NCI-H524 (cell line): Measurements from ENCODE around the gene NTM.

ENCODE experiments used
- DNase-seq, 2 experiments: peaks; one replicate each; lab custom pipeline; 2025; lab: John Stamatoyannopoulos, UW

The NTM gene

DNA sequence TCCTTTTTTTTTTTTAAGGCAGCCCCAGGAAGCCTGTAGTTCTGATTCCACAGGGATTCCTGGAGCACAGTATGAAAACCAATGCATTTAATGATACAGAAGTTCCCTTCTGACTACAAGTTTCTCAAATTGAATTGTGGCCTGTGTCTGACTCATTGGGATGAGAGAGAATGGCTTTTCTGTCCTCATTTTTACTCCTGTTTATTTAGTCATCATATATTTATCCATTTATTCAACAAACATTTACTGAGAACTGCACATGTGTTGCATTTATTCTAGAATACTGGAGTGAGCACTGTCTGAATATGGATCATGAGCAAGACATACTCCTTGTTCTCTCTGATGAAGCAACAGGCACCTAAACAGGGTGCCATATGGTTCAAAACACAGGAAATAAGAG is 231.2 kb downstream of the NTM start:
- DNase-seq: no peak

DNA sequence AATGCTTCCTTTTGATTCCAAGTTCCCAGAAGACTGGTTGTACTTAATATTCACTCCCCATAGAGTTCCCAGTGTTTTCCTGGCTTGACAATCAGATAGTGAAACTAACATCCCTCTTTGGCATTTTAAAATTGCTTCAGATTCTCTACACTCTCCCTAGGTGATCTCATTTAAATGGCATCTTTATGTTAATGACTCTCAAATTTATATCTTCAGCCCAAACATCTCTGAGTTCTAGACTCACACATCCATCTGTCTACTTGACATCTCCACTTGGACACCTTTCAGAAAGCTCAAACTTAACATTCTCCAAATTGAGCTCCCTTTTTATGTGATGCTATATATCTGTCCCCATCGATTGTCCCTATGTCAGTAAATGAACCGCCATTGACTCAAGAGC is 232.0 kb downstream of the NTM start:
- no peak for DNase-seq

DNA sequence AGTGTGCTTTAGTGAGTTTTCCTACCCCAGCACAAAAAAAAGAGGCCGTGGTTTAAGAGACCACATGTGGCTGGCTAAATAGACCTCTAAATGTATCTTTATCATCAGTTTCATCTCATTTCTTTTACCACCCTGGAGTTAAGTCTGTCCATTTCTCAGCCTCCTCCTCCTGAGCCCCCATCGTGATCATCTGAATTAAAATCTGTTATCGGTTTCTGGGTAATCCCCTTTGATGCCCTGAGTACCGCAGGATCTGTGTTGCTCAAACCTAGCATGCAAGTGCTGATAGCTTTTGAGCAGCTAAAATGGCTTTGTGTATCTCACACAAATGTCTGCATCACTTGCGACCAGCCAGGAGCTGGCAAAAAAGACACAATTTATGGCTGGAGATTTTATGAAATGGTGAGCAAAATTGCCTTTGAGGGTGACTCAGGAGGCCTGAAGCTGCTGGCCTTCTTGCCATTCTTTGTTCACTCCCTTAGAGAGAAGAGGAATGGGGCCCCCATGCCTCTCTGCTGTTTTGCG is 236.5 kb downstream of the NTM start:
- DNase-seq: no peak

DNA sequence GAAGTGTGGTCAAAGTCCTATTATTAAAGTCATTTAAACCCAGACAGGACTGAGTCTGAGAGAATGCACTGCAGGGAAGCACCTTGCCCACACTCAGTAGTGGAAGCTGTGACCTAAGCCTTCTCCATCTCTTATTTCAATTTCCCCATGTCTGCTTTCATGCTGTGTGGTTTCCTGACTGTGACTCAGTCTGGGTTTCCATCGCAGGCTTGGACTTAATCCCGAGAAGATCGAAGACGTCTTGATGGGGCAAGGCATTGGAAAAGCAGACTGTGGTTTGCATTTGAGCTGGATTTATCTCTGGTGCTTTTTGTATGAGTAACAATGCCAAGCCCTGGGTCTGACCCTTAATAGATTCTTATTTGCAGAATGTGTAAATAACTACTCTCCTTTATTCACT is 238.9 kb downstream of the NTM start:
- no peak for DNase-seq

DNA sequence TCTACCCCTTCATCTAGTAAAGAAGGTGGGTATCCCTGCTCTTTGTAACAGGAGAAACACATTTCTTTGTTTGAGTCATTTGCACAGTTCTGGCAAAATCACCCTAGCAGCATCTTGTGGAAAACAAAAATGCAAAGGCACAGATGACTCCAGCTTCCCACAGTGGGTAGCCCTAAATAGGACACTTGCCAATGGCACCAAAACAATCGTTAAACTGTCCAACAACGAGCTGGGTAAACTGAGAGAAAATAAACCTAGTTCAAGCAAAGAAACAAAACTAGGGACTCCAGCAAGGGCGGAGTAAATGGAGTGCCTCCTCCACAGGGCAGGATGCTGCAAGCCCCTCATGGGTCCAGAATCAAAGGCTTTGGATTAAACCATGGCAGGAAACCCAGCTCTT is 239.5 kb downstream of the NTM start:
- no peak for DNase-seq

DNA sequence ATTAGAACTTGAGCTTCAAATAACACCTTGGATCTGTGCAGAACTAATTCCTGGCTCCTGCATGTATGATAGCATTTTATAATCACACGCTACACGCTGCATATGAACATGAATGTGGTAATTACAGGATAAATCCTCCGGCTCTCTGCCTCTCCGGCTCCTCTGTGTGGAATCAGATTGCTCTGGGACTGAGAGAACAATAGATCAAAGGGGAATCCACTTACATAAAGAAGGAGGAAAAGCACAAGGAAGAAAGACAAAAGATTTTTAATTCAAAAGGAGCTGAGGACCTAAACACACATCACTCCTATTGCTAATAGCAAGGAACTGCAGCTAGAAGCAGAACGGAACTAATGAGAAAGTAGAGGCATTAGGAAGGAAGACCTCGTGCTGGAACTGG is 240.9 kb downstream of the NTM start:
- no peak for DNase-seq

DNA sequence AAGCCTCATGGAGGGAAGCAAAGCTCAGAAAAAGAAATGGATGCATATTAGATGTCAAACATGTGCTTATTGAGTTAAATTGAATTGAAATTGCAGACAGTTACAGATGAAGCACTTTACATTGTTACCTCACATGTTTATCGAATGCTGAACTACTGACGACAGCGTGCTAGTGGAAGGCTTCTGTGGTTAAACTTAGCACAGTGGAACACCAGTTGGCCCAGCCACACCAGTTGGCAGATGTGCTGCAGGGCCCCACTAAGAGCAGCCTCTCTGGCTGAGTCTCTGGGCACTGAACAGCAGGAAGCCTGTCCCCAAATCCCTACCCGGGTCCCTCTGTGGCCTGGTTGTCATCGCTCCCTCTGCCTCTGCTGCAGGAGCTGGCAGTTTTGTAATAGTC is 242.1 kb downstream of the NTM start:
- DNase-seq: no peak

DNA sequence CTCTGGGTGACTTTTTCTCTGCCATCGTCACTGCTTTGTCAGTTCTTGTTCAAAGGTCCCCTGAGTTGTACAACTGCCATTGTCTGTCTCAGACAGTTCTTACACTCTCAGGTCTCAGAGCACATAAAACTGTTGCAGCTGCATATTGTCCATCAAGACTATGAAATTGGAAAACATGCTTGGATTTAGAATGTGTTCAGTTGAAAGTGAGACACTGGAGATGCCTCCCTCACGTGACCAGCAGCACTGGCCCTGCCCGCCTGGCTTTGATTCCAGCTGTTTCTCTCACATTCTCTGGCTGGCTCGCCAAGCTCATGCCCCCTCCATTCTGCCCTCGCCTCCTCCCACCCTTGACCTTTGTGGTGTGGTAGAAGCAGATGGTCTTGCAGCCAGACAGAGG is 244.2 kb downstream of the NTM start:
- DNase-seq: no peak

DNA sequence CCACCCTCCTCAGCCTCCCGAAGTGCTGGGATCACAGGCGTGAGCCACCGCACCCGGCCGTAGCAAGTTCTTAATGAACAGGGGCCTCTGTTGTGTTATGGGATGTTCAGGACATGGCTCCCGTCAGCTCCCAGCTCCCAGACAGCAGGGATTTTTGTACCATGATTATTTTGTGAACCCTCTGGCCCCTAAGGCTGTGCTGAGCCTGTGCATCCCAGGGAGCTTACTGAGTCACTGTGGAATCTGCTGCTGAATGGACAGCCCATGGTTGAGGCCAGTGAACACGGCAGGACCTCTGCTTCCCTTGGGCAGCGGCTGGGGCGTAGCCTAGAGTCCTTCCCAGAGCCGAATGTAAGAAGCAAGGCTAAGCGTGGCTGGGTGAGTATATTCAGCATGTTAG is 245.2 kb downstream of the NTM start:
- no peak for DNase-seq

DNA sequence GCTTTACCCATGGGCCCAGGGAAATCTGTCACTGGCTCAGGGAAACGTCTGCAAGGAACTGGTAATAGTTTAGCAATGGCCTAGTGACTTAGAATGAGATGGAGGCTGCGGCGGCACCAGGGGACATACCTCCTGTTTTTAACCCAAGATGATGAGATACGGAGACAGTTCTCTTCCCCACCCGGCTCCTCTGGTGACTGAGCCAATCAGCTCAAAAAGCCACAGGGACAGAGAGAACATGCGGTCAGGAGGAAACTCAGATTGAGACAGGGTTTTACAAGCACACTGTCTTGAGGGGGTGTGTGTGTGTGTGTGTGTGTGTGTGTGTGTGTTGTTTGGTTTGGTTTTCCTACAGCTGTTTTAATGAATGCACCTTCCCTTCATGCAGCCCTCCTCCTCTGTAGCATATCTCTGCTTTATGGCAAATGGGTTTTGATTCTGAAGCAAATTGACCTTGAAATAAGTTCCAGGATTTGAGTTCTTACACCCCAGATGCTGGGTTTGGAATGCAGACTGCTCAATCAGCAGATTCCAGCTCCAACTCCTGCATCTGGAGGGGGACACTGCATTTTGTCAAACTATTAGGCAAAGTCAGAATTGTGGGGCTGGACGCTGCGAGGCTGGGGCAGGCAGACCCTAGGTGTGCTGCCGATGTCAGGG is 246.2 kb downstream of the NTM start:
- DNase-seq: no peak

DNA sequence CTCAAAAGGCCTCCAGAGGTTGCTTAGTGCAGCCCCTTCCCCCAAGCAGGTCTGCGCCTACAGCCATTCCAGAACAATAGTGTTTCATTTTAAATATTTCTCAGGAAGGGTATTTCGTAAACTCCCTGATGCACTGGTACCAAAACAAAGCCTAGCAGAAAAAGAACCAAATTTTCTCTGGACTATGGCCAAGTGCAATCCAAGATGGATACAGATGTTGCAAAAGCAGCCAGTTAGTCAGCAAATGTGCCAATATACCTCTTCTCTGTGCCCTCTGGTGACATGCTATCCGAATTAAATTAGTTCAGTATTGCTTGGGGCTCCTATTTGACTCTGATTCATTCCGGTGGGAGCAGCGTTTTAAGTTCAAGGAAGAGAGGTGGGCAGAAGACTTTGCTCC is 247.8 kb downstream of the NTM start:
- DNase-seq: no peak

DNA sequence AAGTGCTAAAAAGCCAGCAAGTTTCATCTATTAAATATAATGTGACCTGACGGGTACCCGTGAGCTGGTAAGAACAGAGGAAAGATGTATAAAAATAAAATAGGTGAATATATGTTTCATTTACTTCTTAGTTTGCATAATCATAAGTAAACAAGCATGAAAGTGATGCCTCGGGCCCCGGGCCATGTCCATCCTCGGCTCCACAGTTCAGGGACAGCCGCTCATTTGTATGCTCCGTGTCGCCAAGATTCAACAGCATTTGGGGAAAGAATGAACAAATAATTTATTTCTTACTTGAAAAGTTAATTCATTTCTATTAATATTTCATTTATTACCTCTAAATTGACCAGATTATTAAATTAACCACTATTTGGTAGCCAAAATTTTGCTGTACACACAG is 251.8 kb downstream of the NTM start:
- DNase-seq: no peak

DNA sequence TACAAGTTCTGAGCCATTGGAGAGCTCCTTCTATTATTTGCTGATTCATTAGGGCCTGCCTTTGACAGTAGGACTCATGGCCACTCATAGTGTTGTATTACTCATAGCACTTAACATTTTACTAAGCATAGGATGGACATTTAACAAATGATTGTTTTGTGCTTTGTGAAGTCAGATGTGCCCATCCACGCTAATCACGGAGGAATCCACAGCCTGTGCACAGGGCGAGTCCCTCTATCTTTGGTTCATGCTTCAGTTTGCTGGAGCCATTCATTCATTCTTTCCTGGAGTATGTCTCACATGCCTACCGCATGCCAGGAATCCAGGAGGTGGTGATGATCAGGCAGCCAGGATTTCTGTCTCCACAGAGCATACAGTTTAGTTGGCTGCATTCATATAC is 254.1 kb downstream of the NTM start:
- no peak for DNase-seq

DNA sequence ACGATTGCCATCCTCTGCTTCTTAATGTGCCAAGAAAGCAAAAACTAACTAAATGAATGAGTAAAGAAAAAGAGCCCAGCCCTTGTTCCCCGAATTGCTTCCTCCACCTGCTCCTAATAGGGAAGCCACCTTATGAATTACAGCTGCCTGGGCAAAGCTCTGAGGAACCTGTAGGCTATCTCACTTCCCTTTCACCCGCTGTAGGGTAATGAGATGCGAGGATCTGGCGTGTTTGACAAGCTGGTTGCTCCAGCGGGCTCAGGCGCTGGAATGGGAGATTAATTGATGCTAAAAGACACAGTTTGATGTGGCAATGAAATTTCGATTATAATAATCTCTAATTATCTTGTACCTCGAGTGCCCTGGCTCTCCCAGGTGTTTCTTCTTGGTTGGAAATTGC is 256.4 kb downstream of the NTM start:
- no peak for DNase-seq

DNA sequence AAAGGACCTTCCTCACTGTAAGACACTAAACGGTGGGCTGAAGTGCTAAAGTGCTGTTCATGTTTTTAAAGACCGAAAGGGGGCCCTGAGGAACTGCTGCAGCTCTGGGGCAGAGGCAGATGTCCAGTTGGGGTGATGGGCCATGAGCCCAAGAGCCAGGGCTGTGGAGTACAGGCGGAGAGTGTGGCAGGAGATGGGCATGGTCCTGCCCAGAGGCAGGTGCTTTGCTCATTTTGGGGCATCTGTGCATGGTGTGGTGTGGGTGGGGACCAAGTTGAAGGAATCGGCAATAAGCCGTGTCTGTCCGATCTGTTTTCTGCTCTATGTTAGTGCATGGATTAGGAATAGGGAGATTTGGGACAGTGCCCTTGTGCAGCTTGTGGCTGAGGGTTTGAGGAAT is 258.3 kb downstream of the NTM start:
- no peak for DNase-seq

DNA sequence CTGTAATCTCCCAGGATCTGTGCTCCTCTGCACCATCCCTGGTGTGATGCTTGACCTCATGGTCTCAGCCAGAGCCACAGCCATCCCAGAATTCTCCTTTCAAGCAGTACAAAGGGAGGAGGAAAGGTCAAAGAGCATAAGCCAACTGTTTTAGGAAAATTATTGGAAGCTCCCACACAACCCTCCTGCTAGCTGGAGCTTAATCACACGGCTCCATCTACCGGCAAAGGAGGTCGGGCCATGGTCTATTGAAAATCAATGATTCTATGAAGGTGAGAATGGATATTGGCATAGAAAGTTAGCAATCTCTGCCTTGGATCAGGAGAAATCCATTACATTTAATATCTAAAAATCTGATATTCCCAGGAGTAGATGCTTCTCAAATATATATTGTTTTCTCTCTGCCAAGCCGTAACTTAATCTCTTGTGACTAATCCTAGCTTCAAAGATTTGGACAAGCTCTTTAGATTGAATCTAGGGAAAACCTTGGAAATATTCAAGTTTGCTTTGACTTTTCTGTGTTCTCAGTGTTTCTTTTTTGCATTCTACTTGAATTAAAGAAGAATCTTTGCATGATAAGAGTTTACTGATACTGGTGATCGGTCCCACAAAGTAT is 259.6 kb downstream of the NTM start:
- DNase-seq: no peak

DNA sequence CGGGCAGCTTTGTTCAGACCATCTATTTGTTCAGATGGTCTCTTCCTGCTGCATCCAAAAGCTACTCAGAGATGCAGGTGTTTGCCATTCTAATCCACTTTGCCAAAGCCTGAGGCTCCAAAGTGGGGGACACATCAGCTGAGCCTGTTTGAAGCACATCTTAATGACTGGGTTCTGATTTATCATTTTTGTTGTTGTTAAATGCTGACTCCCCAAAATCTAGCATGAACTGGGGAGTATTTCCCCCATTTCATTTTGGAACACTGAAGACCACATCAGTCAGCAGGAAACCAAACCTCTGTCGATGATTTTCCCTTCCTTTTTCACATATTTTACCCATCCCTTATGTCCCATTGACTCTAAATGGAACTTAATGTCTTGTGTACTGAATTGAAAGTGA is 262.6 kb downstream of the NTM start:
- no peak for DNase-seq

DNA sequence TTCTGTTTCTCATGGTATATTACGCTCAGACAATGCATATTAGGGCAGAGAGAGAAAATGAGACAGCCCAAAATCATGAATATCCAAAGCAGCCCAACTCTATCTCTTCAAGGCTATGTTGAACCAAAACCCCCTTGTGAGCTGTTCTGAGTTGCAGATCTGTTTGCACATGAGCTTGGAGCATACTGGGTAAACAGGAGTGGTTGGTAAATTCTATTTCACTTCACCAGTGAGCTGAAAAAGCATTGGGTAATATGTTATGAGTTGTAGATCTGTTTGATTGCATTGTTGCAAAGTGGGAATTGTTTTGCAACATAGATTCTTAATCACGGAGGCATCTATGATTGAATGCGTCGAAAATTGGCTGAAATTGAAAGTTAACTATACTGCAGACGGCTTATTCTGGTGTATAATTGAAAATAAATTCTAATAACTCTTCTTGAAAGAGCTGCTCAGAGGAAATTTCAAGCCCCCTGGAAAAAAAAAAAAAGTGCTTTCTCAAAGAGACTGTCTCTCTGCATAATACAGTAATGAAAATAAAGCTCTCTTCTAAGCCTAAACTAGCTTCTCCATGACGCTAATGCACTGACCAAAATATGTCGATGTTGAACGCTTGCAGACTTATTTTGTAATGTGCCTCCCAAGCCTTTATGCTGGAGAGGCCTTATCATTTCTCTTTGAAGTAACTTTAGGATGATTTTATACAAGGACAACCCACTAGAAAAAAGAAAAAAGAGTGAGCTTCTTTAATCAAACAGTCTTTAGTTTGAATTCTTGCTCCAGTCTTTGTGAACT is 263.7 kb downstream of the NTM start:
- DNase-seq: no peak

DNA sequence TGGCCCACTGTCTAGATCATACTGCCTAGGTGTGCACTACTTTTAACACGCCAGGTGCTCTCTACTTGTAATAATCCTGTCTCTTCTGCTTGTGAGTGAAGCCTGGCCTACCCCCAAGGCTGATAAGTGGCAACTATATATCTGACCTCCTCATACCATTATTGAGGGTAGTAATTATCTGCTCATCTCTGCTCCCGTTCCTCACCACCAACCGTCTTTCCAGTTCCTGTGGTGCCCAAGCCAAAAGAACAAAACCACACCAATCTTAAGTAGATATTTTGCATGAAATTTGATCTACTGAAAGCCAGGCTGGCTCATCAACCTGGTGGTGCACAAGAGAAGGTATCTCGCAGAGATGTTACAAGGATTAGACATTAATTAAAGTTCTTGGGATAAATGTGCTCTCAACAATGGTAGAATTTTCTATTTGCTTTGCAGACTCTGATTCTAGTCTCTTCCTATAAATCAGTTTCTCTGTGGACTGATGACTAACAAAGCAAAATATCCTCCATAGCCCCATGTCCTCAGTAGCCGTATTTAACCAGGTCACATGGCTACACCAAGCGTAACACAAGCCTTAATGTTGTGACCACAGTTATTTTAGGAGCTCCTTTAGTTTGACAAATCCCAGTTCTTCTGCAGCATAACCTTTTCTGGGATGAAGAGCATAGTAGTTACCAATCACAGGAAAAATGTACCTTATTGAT is 267.2 kb downstream of the NTM start:
- no peak for DNase-seq

DNA sequence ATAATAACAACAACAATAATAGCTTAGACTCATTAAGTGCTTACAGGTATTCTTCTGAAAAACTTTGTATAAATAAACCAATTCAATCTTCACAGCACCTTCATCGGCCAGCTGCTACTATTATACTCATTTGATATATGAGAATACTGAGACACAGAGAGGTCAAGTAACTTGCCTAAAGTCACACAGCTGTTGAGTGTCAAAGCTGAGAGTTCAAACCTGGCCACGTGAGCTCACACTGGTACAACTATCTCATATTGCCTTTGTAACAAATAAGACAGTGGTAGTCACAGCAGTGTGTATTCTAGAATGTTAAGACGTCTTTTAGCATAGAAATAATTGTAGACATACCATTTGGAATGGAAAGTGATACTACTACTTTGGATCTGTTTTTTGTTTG is 268.5 kb downstream of the NTM start:
- no peak for DNase-seq

DNA sequence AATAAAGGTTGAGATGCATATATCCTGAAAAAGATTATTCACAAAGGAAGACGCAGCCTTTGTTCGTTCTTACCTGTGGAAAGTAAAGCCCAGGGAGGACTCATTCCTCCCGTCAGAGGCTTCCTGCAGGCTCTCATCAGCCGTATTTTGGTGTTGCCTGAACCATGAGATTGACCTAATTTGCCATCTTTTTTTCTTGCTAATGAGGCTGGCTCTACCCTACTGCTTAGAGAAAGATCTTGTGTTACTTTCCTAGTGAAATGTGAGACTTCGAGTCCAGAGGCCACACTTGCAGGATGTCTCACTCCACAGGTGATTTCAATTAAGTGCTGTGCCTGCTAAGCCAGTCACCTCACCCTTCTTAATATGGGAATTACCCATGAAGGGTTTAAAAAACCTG is 269.9 kb downstream of the NTM start:
- DNase-seq: no peak

DNA sequence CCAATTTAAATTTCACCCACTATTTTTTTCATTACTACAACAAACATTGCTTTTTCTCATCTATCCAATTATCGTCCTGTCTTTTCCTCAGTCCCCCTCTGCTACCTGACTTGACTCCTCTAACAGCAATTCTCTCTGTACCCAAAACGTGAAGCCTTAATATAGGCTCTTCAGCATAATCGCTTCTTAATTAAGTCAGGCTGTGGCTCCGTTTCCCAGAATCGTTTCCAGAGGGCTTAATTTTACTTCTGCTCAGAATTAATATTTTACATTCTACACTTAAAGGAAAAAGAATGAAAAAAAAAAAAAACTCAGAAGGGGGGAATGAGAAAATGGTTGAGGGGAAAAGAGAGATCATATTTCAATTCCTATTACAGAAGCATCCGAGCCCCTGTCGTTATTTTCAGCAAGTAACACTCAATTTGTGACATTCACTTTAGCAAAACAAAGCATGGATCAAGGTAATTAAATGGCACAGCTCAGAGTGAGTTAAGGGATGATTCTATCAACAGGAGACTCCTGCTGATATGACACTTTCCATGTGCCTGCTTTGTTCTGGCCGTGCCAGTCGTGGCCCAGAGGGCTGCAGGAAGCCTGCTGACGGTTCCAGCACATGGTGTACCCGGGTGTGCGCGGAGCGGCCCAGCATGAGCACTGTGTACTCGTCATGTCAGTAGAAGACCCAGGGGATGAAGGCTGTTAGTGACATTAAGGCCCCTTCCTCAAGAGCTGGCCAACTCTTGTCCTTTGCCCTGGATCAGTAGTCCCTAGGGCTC is 272.5 kb downstream of the NTM start:
- DNase-seq: no peak
